NCI-H2107 treated with DMSO at 0.1 percent for 48 hours (cell line): ENCODE results near the gene CASKIN1.

Experiments
- DNase-seq: peaks from one replicate; lab custom pipeline; 2025; ENCODE audit not compliant: unreplicated experiment; lab: John Stamatoyannopoulos, UW

CASKIN1 gene

GRCh38 chr16:2195322-2196161 lies 863 bp downstream of the CASKIN1 start:
- no peak for DNase-seq

DNA sequence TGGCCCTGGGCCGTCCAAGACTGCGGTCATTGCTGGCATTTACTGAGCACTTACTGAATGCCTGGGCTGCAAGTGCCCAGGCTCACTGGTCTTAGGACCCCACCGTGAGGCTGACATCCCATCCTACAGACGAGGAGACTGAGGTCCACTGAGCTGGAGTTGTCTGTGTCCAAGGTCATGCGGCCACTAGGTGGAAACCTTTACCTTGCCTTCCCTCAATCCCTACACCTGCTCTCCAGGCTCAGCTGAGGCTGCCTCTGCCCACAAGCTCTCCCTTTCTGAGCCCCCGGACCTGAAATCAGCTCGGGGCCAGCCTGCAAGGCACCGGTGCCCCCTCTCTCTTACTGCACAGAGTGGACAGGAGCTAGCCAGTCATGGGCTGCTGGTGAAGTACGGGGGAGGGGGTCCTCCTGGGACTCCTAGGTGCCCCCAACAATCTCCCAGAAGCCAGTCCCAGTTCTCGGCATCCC lies 1.5 kb downstream of the CASKIN1 start:
- DNase-seq: peak; percentile 47

- DNase-seq: no peak
These were observed 2.1 kb downstream of the CASKIN1 start for GRCh38 chr16:2194166-2194834.

GRCh38 chr16:2191446-2191706 lies 5.0 kb downstream of the CASKIN1 start:
- DNase-seq: no peak

GRCh38 chr16:2190659-2191445 lies 5.6 kb downstream of the CASKIN1 start:
- DNase-seq: no peak

GRCh38 chr16:2190002-2190658 lies 6.3 kb downstream of the CASKIN1 start:
- DNase-seq: no peak

DNA sequence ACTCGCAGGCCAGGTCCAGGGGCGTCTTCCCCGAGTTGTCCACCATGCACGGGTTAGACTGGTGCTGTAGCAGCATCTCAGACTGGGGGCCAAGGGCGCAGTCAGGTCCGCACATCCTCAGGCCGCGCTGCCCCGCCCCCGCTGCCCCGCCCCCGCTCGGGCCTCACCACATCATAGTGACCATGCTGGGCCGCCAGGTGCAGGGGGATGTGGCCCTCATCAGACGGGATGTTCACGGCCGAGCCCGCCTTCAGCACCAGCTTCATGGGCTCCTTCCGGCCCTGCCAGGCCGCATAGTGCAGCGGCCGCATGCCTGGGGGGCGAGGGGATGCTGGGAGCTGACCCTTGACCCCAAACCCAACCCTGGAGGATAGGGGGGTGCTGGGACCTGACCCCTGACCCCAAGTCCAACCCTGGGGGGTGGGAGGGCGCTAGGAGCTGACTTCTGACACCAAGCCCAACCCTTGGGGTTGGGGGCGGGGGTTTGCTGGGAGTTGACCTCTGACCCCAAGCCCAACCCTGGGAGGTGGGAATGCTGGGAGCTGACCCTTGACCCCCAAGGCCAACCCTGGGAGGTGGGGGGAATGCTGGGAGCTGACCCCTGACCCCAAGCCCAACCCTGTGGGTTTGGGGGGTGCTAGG lies 7.0 kb downstream of the CASKIN1 start:
- no peak for DNase-seq

GRCh38 chr16:2188395-2188794 lies 8.0 kb downstream of the CASKIN1 start:
- DNase-seq: no peak

DNA sequence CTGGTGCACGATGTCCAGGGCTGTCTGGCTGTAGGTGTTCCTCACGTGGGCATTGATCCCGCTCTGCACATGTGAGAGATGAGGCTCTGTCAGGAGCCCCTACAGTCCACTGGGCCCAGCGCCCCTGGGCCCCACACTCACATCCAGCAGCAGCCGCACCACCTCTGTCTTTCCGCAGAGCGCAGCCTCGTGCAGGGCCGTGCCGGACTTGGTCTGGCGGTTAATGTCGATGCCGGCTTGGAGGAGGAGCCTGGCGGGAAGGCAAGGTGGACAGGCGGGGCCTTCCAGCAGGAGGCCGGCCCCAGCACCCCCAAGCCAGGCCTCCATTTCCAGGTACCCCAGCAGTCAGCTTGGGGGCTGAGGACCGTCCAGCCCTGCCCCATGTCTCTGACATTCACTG lies 9.2 kb downstream of the CASKIN1 start:
- DNase-seq: no peak

GRCh38 chr16:2186505-2186904 lies 9.9 kb downstream of the CASKIN1 start:
- DNase-seq: no peak

- DNase-seq: no peak
These were observed 10.3 kb downstream of the CASKIN1 start for GRCh38 chr16:2186064-2186463.

DNA sequence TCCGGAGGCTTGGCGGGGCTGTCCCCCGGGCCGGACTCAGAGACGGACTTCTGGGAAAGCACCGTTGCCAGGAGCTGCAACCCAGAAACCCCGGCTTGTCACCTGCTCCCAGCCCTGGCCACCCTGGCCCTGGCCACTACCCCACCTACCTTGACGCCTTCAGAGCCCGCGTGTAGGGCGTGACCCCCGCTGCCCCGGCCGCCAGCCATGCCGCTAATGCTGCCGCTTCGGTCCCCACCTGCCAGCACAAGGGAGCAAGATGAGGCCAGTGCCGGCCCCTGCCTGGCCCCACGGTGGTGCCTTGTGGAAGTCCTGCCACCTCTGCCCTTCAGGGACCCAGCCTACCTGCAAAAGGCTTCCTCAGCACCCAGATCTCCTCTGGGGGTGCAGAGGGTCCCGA lies 11.4 kb downstream of the CASKIN1 start:
- no peak for DNase-seq

GRCh38 chr16:2184346-2184745 lies 12.1 kb downstream of the CASKIN1 start:
- DNase-seq: no peak

- no peak for DNase-seq
These were observed 12.7 kb downstream of the CASKIN1 start for GRCh38 chr16:2183671-2184070.

DNA sequence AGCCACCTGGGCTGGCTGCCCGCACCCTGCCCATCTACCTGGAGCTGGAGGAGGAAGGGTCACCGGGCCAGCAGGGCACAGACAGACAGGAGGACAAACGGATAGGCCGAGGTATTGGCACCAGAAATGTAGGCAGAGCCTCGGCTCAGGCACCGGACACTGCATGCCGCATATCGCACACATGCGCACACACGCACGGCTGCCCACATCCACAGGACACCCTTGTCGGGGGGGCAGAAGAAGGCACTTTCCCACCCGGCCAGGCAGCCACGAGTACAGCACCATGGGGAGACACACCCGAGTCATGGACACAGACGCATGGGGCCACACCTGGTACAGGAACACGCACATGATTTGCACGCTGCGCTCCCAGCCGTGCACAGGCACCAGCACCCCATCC lies 14.5 kb downstream of the CASKIN1 start:
- DNase-seq: no peak

DNA sequence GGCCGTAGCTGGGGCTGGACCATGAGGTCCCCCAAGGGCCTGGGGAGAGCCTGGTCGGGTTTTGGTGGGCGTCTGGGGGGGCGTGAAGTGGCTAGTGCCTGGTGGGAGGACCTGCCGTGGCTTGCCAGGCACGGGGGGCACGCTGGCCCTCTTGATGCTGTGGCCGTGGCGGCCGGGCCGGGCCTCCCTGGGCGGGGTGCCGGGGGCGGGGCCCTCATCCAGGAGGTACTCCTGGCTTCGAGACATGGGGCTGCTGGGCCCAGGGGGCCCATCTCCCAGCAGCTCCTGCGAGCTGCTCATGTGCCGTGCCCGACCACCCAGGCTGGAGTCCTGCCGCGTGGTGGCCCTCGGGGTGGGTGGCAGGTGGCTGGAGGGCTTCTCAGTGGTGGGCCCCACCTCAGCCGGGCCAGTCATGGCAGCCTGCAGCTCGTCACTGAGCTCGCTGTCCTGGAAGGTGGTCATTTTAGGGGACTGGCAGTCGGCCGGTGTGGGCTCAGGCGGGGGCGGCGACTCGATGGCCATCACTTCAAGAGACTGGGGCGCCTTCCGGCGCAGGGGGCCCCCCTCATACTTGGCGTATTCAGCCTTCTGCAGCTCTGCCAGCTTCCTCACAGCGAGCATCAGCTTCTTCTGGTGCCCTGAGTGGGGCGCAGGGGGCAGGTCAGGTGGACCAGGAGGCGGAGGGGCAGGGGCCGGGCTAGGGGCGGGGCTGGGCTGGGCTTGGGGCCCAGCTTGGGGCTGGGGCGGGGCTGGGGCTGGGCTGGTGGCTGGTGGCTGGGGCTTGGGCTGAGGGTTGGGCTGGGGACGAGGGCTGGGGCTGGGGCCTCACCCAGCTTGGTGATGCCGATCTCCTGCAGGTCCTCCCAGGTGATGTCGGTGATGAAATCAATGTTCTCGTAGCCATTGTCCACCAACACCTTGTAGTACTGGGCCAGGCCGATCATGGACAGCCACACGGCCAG lies 15.2 kb downstream of the CASKIN1 start:
- DNase-seq: no peak

DNA sequence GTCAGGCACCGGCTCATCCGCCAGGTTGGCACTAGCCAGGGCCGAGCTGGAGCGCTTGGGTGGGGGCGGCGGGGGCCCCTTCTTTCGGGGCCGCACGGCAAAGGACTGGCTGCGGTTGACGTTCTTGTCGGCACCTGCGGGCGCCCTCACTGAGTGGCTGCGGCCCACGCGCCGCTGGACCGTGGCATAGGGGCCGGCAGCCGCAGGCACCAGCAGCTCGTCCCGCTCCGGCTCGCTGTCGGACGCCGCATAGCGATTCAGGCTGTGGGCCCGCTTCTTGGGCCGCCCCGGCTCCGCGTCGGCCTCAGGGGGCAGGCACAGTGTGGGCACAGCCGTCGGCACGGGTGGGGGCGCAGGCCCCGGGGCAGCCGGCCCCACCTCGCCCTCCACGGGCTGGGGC lies 15.9 kb downstream of the CASKIN1 start:
- DNase-seq: no peak

- no peak for DNase-seq
These were observed 16.8 kb downstream of the CASKIN1 start for GRCh38 chr16:2179576-2179975.

DNA sequence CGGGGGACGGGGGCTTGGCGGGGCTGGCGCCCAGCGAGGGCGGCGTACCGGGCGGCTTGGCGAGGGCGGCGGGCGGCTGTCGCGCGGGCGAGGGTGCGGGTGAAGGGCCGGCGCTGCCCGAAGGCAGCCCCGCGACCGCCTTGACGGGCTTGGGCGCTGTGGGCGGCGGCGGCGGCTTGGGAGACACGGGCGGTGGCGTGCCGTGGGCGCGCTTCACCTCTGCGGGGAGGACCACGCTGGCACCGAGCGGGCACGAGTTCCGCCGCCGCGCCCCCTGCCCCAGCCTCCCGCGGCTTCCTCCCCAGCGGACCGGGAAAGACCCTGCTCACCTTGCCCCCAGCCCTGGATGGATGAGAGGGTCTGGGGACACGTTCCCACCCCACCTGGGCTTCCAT lies 17.3 kb downstream of the CASKIN1 start:
- no peak for DNase-seq
